Sigmoid colon (tissue), 7 donors: Measurements from ENCODE around the gene JDP2. TPM values are rescaled to one million over a fixed set of nuclear protein-coding genes. Genes with fewer than 3 reads are reported as not detected.

Experiments used
- DNase-seq: peaks from one replicate; pipeline ENCODE4 v3.0.0-alpha.2; 2019
- H3K27ac ChIP-seq, 4 donors: fragments of 200-600 bp; sonication (generic); one replicate each; pipeline ENCODE4 v1.5.1; 2016 to 2019; ENCODE audit warnings: mild to moderate bottlenecking in 1 of 4
- H3K27me3 ChIP-seq, 3 donors: fragments of 200-600 bp; sonication (generic); one replicate each; pipeline ENCODE4 v1.5.1; 2019; ENCODE audit warnings: mild to moderate bottlenecking in 1 of 3
- H3K36me3 ChIP-seq, 4 donors: fragments of 200-600 bp; sonication (generic); one replicate each; pipeline ENCODE4 v1.5.1; 2016 to 2019
- H3K4me1 ChIP-seq, 4 donors: fragments of 200-600 bp; sonication (generic); one replicate each; pipeline ENCODE4 v1.5.1; 2017 to 2019
- H3K4me3 ChIP-seq, 4 donors: fragments of 200-600 bp; sonication (generic); one replicate each; pipeline ENCODE4 v1.5.1; 2017 to 2019; ENCODE audit warnings: mild to moderate bottlenecking in 2 of 4, moderate library complexity in 1 of 4
- H3K9me3 ChIP-seq, 4 donors: fragments of 200-600 bp in 3 of 4; sonication (generic) in 3 of 4; one replicate each; pipeline versions ENCODE4 v1.5.1 to v1.6.1; 2013 to 2019
- CTCF ChIP-seq, 4 experiments: fragments of 450-650 bp in 3 of 4; fragments of 200-600 bp in 1 of 4; IDR thresholded peaks; one replicate each; pipeline ENCODE4 v1.5.1; 2016 to 2019; ENCODE audit warnings: antibody characterized with exemption in 4 of 4, mild to moderate bottlenecking in 3 of 4, moderate library complexity in 2 of 4
- EP300 ChIP-seq, 4 donors: sonication (generic); formaldehyde crosslinking; IDR thresholded peaks; one replicate each; pipeline ENCODE4 v1.6.1; 2017; ENCODE audit warnings: antibody characterized with exemption in 4 of 4
- POLR2A ChIP-seq, 2 donors: fragments of 450-650 bp; IDR thresholded peaks; one replicate each; pipeline ENCODE4 v1.6.1; 2016; ENCODE audit warnings: antibody characterized with exemption in 2 of 2, mild to moderate bottlenecking in 2 of 2, moderate library complexity in 2 of 2
- POLR2AphosphoS5 ChIP-seq, 4 donors: sonication (generic); formaldehyde crosslinking; IDR thresholded peaks; one replicate each; pipeline ENCODE4 v1.6.1; 2017; ENCODE audit warnings: antibody characterized with exemption in 4 of 4
- WGBS, 2 donors: extraction: QIAGEN DNeasy Blood & Tissue Kit; methylation state at CpG; one replicate each; pipeline ENCODE4 v1.1.7; 2013; 5-methylcytosine and 5-hydroxymethylcytosine counted together
- intact Hi-C: fragments of 100-400 bp; cut with DNase I; formaldehyde crosslinking; loops from one replicate; pipeline ENCODE4 v1.15.1; 2023
- polyA plus RNA-seq, 3 donors: library from polyadenylated mRNA; stranded (reverse); fragments of 200-250 nt; gene quantifications; one replicate each; pipeline ENCODE4 v1.2.3, GENCODE V29; 2013
- total RNA-seq, 4 donors: library from RNA; depleted of rRNA; stranded (reverse); fragments of >200 nt; gene quantifications; one replicate each; pipeline ENCODE4 v1.1.0, GENCODE V29; 2016
- donor health status: healthy with polysubstance abuse.
- donor health status: Bipolar disorder and iron deficiency.
- donor health status: healthy.

JDP2 gene
- total and polyA plus RNA-seq, 7 donors, result 24.5 to 90.0 (median 54.9) TPM

DNA sequence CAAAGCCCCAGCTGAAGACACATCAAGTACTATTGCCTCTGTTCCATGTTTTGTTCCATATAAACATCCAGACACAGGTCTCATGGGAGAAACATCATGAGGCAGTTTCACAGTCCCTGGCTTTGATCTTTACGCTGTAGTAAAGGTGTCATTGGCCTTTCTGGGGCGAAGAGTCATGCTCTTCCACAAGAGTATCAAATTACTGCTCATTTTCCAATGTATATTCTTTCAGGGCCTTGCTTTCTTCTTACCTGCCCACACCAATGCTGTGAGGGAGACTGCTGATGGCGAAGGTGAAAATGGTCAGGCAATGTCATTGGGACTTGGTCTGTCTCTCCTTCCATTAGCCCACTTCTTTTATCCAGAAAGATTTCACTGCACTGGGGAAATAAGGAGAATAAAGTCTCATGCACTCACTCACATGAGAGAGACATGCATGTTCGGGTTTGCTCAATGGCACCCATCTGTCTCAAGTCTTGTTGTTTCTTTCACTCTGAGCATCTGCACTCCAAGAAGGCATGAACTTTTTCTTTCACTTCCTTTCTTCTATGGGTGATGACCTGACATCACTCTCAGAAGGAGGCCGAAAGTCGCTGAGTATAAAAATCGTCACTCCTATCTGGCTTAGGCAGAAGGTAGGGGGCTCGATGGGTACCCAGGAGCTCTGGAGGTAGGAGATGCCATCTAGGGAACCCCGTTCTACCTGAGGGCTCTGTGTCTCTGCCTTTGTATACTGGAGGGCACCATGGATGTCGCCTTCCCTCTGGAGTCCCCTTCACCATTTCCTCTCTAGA is 1.3 kb upstream of the JDP2 start:
- Histone ChIP-seq H3K4me3 (peak overlapping the region in 3 of 4 donors; percentile 75 to 78 (median 77)), H3K36me3 (no peaks in the 10 kb centered on the region), H3K27me3 (no peaks in the 10 kb centered on the region), H3K4me1 (peaks cover 0 to 42% (median 39%) of the 10 kb centered on the region in 4 donors), H3K9me3 (no peaks in the 10 kb centered on the region), H3K27ac (peak overlapping the region; percentile 90 to 96 (median 94))
- intact Hi-C loops, result loop anchor here (2.0 to 5.0 kb wide), 3 partner anchors 26 to 118 kb away; no protein-coding TSS in a partner anchor
- no peak for DNase-seq
- 77 to 86% methylated on average over 10 of the region's 10 CpGs for WGBS, 2 donors
- TF ChIP-seq CTCF (IDR thresholded peaks at IDR 0.05) (no peak), POLR2AphosphoS5 (IDR thresholded peaks at IDR 0.05) (peak in 2 of 4 donors; percentile 7 to 38)

GRCh38 chr14:75427126-75427481 is 718 bp upstream of the JDP2 start:
- H3K27ac ChIP-seq, result peak overlapping the region; percentile 90 to 96 (median 94)
- peaks cover 0 to 3% (median under 1%) of the 10 kb centered on the region in 4 donors for H3K36me3 ChIP-seq
- intact Hi-C loops, result loop anchor here (2.0 to 5.0 kb wide), 3 partner anchors 26 to 118 kb away; no protein-coding TSS in a partner anchor
- 30 to 41% methylated on average over 15 of the region's 15 CpGs for WGBS, 2 donors
- DNase-seq, result no peak
- H3K9me3 ChIP-seq, result no peaks in the 10 kb centered on the region
- H3K4me3 ChIP-seq, result peak overlapping the region; percentile 67 to 78 (median 76)
- TF ChIP-seq POLR2A (IDR thresholded peaks at IDR 0.05) (no peak), POLR2AphosphoS5 (IDR thresholded peaks at IDR 0.05) (no peak), CTCF (IDR thresholded peaks at IDR 0.05) (no peak), EP300 (IDR thresholded peaks at IDR 0.05) (no peak)
- peaks cover 0 to 48% (median 41%) of the 10 kb centered on the region in 4 donors for H3K4me1 ChIP-seq
- no peaks in the 10 kb centered on the region for H3K27me3 ChIP-seq

- intact Hi-C loops, result loop anchor here (5.0 kb wide), 1 partner anchor 39 kb away; no protein-coding TSS in a partner anchor
- Histone ChIP-seq H3K4me3 (peak overlapping the region; percentile 71 to 78 (median 76)), H3K4me1 (peaks cover 0 to 59% (median 48%) of the 10 kb centered on the region in 4 donors), H3K27me3 (no peaks in the 10 kb centered on the region), H3K9me3 (no peaks in the 10 kb centered on the region), H3K27ac (peak overlapping the region; percentile 85 to 93 (median 89)), H3K36me3 (peaks cover 0 to 14% (median 4%) of the 10 kb centered on the region in 4 donors)
- WGBS, 2 donors, result 2 to 3% methylated on average over 64 of the region's 64 CpGs
- peak; percentile 82 for DNase-seq
- TF ChIP-seq POLR2AphosphoS5 (IDR thresholded peaks at IDR 0.05) (peak in 2 of 4 donors; percentile 44 to 47), CTCF (IDR thresholded peaks at IDR 0.05) (no peak)
Measured at GRCh38 chr14:75428230-75429104, 645 bp downstream of the JDP2 start.

GRCh38 chr14:75429562-75429961 is 1.7 kb downstream of the JDP2 start:
- TF ChIP-seq CTCF (IDR thresholded peaks at IDR 0.05), result no peak
- TF ChIP-seq POLR2AphosphoS5 (IDR thresholded peaks at IDR 0.05), result no peak
- H3K4me1 ChIP-seq, result peaks cover 0 to 70% (median 59%) of the 10 kb centered on the region in 4 donors
- no peak for DNase-seq
- peak overlapping the region; percentile 85 to 93 (median 89) for H3K27ac ChIP-seq
- H3K9me3 ChIP-seq, result no peaks in the 10 kb centered on the region
- H3K27me3 ChIP-seq, result no peaks in the 10 kb centered on the region
- peak overlapping the region in 3 of 4 donors; percentile 75 to 78 (median 77) for H3K4me3 ChIP-seq
- peaks cover 0 to 18% (median 4%) of the 10 kb centered on the region in 4 donors for H3K36me3 ChIP-seq
- intact Hi-C loops, result loop anchor here (5.0 kb wide), 1 partner anchor 38 kb away; no protein-coding TSS in a partner anchor
- 20 to 63% methylated on average over 1 of the region's 1 CpG for WGBS, 2 donors
